BLaER1 (cell line): Measurements from ENCODE around the gene CMIP.
A peak's percentile ranks its signal among the peaks of the same experiment; 100 is the strongest.

Experiments
- H3K27ac ChIP-seq: shearing (Covaris generic); formaldehyde crosslinking; 2 replicates; pipeline ENCODE4 v1.8.1; 2022
- H3K27me3 ChIP-seq: shearing (Covaris generic); formaldehyde crosslinking; 2 replicates; pipeline ENCODE4 v1.8.1; 2022
- H3K36me3 ChIP-seq: shearing (Covaris generic); formaldehyde crosslinking; 2 replicates; pipeline ENCODE4 v1.8.1; 2022
- H3K4me1 ChIP-seq: shearing (Covaris generic); formaldehyde crosslinking; 2 replicates; pipeline ENCODE4 v1.8.1; 2022
- H3K4me2 ChIP-seq: shearing (Covaris generic); formaldehyde crosslinking; 2 replicates; pipeline ENCODE4 v1.8.1; 2022
- H3K4me3 ChIP-seq: shearing (Covaris generic); formaldehyde crosslinking; 2 replicates; pipeline ENCODE4 v1.8.1; 2022
- H3K9ac ChIP-seq: shearing (Covaris generic); formaldehyde crosslinking; 2 replicates; pipeline ENCODE4 v1.8.1; 2022
- H3K9me3 ChIP-seq: shearing (Covaris generic); formaldehyde crosslinking; 2 replicates; pipeline ENCODE4 v1.8.1; 2022
- H4K20me1 ChIP-seq: shearing (Covaris generic); formaldehyde crosslinking; 2 replicates; pipeline ENCODE4 v1.8.1; 2022
- Cebpa-rat ChIP-seq: shearing (Covaris generic); IDR thresholded peaks from 2 replicates; pipeline ENCODE4 v1.8.1; 2022

The CMIP gene

DNA sequence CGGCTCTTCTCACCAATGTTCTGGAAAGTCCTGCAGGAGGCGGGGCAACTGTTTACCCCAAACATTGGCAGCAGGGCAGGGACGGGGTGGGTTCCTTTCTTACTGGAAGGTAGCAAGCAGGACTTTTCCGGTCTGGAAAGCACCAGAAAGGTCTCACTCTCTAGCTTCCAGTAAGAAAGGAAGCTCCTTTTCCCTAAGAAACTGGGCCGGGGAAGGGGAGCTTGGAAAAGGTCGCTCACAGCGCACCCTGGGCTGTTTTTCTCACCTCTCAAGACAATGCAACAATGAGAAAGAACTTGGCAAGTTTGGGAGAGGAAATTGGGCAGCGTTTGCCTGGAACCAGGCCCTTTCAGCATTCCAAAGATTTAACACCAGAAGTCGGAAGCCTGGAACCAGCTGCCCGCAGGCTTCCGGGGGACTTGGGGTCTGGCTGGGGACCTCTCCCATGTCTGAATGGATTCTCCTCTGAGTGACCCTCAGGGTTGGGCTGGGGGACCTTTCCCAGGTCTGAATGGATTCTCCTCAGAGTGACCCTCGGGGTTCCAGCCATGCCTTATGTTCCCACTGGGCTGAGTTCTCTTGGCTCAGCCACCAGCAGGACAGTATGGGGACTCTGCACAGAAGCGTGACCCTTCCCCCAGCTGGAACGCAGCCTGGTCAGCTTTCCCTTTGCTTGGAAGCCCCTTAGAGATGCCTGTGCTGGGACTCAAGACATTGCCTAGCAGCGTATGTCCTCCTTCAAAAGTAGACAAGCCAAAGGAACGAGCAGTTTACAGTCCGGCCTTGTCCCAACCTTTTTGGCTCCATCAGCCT, 167.9 kb downstream of the CMIP start:
- no peak for TF ChIP-seq Cebpa-rat
- H3K4me2 ChIP-seq = no peak overlapping the region

DNA sequence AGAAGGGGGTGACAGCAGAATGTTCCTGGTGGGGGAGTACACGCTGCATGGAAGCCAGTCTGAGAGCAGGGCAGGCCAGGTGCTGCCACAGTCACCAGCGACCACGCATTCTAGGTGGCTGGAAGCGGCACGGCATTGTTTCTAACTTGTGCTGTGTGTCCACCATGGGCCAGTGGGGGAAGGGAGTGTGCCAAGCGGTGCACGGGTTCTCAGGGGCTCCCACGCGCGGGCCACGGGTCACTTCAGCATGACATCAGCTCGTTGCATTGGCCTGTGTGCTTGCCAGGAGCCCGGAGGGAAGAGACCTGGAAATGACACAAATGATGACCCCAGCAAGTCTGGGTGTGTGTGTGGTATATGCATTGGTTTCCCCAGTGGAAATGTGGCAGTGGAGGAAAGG, 169.6 kb downstream of the CMIP start:
- Histone ChIP-seq H4K20me1 (peaks cover 100% of the 10 kb centered on the region), H3K4me1 (peaks cover 40% of the 10 kb centered on the region), H3K27ac (no peak overlapping the region), H3K27me3 (no peaks in the 10 kb centered on the region), H3K4me3 (no peak overlapping the region), H3K9me3 (no peaks in the 10 kb centered on the region), H3K9ac (no peak overlapping the region), H3K4me2 (no peak overlapping the region), H3K36me3 (peaks cover 71% of the 10 kb centered on the region)
- TF ChIP-seq Cebpa-rat = no peak

More for the DNA sequence above, 167.9 kb downstream of the CMIP start:
- H3K9ac ChIP-seq = no peak overlapping the region
- H3K27ac ChIP-seq = no peak overlapping the region
- H3K4me1 ChIP-seq = peaks cover 56% of the 10 kb centered on the region
- no peak overlapping the region for H3K4me3 ChIP-seq
- no peaks in the 10 kb centered on the region for H3K27me3 ChIP-seq
- H4K20me1 ChIP-seq = peaks cover 100% of the 10 kb centered on the region
- H3K36me3 ChIP-seq = peaks cover 62% of the 10 kb centered on the region
- no peaks in the 10 kb centered on the region for H3K9me3 ChIP-seq

DNA sequence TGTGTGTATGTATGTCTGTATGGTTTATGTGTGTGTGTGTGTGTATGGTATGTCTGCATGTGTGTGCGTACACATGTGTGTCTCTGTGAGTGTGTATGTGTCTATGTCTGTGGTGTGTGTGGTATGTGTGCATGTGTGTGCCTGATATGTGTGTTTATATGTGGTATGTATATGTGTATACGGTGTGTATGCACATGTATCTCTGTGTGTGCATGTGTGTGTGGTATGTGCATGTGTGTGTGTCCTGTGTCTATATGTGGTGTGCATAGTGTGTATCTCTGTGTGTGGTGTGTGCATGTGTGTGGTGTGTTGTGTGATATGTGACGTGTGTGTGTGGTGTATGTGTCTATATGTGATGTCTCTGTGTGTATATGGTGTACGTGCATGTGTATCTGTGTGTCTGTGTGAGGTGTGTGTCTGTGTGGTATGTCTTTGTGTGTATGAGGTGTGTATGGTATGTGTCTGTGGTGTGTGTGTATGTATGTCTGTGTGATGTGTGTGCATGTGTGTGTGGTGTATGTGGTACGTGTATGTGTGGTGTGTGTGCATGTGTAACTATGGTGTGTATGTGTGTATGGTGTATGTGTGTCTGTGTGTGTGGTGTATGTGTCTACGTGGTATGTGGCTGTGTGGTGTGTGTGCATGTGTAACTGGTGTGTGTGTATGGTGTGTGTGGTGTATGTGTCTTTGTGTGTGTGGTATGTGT, 170.2 kb downstream of the CMIP start:
- no peaks in the 10 kb centered on the region for H3K27me3 ChIP-seq
- H4K20me1 ChIP-seq = peaks cover 100% of the 10 kb centered on the region
- no peak overlapping the region for H3K4me2 ChIP-seq
- TF ChIP-seq Cebpa-rat = no peak
- peaks cover 34% of the 10 kb centered on the region for H3K4me1 ChIP-seq
- H3K9me3 ChIP-seq = no peaks in the 10 kb centered on the region
- no peak overlapping the region for H3K4me3 ChIP-seq
- peaks cover 77% of the 10 kb centered on the region for H3K36me3 ChIP-seq
- H3K27ac ChIP-seq = no peak overlapping the region
- no peak overlapping the region for H3K9ac ChIP-seq

DNA sequence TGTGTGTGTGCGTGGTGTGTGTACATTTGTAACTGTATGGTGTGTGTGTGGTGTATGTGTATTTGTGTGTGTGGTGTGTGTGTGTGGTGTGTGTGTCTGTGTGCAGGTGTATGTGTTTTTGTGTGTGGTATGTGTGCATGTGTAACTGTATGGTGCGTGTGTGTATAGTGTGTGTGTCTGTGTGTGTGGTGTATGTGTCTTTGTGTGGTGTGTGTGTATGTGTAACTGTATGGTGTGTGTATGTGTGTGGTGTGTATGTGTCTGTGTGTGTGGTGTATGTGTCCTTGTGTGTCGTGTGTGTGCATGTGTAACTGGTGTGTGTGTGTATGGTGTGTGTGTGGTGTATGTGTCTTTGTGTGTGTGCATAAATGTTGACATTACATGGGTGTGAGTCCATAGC, 170.8 kb downstream of the CMIP start:
- no peak overlapping the region for H3K27ac ChIP-seq
- no peaks in the 10 kb centered on the region for H3K27me3 ChIP-seq
- peaks cover 28% of the 10 kb centered on the region for H3K4me1 ChIP-seq
- no peak overlapping the region for H3K9ac ChIP-seq
- no peak for TF ChIP-seq Cebpa-rat
- no peaks in the 10 kb centered on the region for H3K9me3 ChIP-seq
- peaks cover 100% of the 10 kb centered on the region for H4K20me1 ChIP-seq
- 0 out of 2 replicates have a peak overlapping the region, but pooled peaks have one; percentile 78 for H3K4me2 ChIP-seq
- no peak overlapping the region for H3K4me3 ChIP-seq
- H3K36me3 ChIP-seq = peaks cover 77% of the 10 kb centered on the region

DNA sequence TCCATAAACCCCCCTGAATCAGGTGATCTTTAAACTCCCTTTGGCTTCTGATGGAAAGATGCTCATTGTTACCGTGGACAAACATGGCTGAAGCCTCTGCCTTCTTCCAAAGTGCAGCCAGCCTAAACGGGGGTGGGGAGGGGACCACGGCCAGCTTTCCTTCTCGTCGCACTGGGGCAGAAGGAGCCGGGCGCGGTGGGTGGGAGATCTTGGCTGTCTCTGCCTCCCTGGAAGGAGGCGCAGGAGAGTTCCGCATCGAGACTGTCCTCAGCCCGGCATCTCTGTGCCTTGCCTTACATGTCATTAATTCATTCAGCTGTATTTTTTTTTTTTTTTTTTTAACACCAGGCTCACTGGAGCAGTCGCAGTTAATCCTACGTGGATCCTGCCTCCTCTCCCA, 171.2 kb downstream of the CMIP start:
- Histone ChIP-seq H3K9ac (no peak overlapping the region), H4K20me1 (peaks cover 100% of the 10 kb centered on the region), H3K27me3 (no peaks in the 10 kb centered on the region), H3K4me3 (no peak overlapping the region), H3K4me2 (peak overlapping the region; percentile 78), H3K27ac (0 out of 2 replicates have a peak overlapping the region, but pooled peaks have one; percentile 1), H3K36me3 (peaks cover 77% of the 10 kb centered on the region), H3K4me1 (peaks cover 26% of the 10 kb centered on the region), H3K9me3 (no peaks in the 10 kb centered on the region)
- TF ChIP-seq Cebpa-rat = no peak

DNA sequence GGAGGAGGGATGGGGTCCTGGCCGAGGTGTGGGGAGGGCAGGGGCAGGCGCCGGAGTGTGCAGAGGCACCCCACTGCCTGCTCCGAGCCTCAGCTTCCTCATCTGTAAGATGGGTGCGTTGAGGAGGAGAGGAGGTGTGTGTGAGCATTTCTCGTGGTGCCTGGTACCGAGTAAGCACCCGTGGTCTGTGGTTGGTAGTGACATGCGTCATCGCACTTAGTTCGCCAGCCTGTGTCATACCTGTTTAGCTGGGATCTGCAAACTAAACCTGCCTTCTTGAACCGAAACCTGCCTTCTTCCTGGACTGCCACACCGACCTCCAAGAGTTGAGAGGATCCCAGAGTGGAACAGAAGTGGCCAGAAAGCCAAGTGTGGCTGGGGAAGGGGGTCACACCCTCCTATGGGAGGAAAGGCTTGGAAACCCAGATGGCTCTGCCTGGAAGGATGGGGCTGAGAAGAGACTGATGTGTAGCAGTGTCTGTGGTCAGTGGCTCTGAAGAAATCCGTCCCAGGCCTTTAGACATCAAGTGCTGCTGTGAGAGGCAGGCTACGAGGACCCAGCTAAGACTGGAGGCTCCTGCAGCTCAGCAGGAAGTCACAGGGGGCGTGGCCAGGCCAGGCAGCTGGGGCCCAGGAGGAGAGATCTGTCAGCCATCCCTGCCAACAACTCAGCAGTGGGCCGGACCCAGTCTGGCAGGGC, 171.9 kb downstream of the CMIP start:
- Histone ChIP-seq H3K4me3 (no peak overlapping the region), H3K4me1 (peaks cover 26% of the 10 kb centered on the region), H3K27ac (0 out of 2 replicates have a peak overlapping the region, but pooled peaks have one; percentile 1), H3K36me3 (peaks cover 77% of the 10 kb centered on the region), H3K4me2 (peak overlapping the region; percentile 78), H3K27me3 (no peaks in the 10 kb centered on the region), H3K9me3 (no peaks in the 10 kb centered on the region), H4K20me1 (peaks cover 100% of the 10 kb centered on the region), H3K9ac (0 out of 2 replicates have a peak overlapping the region, but pooled peaks have one; percentile 44)
- no peak for TF ChIP-seq Cebpa-rat

DNA sequence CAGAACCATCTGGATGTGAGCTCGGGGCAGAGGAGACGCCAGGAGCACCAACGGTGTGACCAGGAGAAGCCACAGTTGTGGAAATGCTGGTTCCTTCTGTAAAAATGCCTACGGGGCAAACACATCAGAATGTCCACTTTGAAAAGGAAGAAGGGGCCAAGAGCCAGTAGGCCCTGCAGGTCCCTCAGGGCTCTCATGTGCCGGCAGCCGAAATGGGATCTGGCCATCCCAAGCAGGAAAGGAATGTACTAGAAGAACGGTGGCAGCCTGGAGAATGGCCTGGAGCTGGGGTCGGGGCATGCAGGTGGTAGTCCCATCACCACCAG, 172.4 kb downstream of the CMIP start:
- peaks cover 100% of the 10 kb centered on the region for H4K20me1 ChIP-seq
- peaks cover 77% of the 10 kb centered on the region for H3K36me3 ChIP-seq
- no peak overlapping the region for H3K9ac ChIP-seq
- TF ChIP-seq Cebpa-rat = no peak
- no peak overlapping the region for H3K4me3 ChIP-seq
- peak overlapping the region; percentile 78 for H3K4me2 ChIP-seq
- H3K27ac ChIP-seq = 0 out of 2 replicates have a peak overlapping the region, but pooled peaks have one; percentile 1
- H3K4me1 ChIP-seq = peaks cover 26% of the 10 kb centered on the region
- no peaks in the 10 kb centered on the region for H3K27me3 ChIP-seq
- H3K9me3 ChIP-seq = no peaks in the 10 kb centered on the region

DNA sequence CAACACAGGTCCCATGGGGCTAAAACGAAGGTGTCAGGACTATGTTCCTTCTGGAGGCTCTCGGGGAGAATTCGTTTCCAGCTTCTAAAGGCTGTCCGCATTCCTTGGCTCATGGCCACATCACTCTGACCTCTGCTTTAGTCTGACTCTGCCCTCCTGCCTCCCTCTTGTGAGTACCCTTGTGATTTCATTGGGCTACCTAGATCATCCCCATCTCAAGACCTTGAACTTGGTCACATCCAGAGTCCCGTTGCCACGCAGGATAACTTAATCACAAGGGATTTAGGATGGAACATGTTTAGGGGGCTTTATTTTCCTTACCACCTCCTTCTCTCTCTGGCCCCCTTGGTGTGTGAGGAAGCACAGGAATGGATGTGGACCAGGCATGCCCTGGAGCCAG, 173.6 kb downstream of the CMIP start:
- H3K4me2 ChIP-seq = no peak overlapping the region
- H3K4me3 ChIP-seq = no peak overlapping the region
- no peak overlapping the region for H3K9ac ChIP-seq
- H3K36me3 ChIP-seq = peaks cover 75% of the 10 kb centered on the region
- H3K27ac ChIP-seq = no peak overlapping the region
- H3K9me3 ChIP-seq = no peaks in the 10 kb centered on the region
- no peaks in the 10 kb centered on the region for H3K27me3 ChIP-seq
- TF ChIP-seq Cebpa-rat = no peak
- peaks cover 26% of the 10 kb centered on the region for H3K4me1 ChIP-seq
- H4K20me1 ChIP-seq = peaks cover 100% of the 10 kb centered on the region

DNA sequence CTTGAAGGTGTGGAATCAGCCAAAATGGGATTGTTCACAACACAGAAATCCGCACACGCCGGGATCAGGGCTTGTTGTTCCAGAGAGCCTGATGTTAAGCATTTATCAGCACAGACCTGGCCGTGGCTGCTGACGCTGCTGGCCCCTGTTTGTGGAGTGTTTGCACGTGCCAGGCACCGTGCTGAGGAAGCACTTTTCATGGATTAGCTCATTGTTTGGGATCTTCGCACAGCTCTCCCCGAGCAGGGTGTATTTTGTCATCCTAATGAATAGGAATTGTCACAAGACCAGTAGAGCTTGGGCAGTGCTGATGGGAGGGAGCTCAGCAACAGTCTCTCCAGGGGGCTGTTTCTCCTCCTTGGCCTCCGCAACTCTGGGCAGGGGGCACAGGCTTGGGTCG, 174.1 kb downstream of the CMIP start:
- H3K27me3 ChIP-seq = no peaks in the 10 kb centered on the region
- peaks cover 27% of the 10 kb centered on the region for H3K4me1 ChIP-seq
- no peak overlapping the region for H3K9ac ChIP-seq
- H3K27ac ChIP-seq = no peak overlapping the region
- peaks cover 100% of the 10 kb centered on the region for H4K20me1 ChIP-seq
- no peak for TF ChIP-seq Cebpa-rat
- peaks cover 70% of the 10 kb centered on the region for H3K36me3 ChIP-seq
- H3K4me2 ChIP-seq = no peak overlapping the region
- H3K4me3 ChIP-seq = no peak overlapping the region
- no peaks in the 10 kb centered on the region for H3K9me3 ChIP-seq
